Measurements from ENCODE around the gene LRRC39. TPM values are rescaled to one million over a fixed set of nuclear protein-coding genes. Genes with fewer than 3 reads are reported as not detected.
"Not testable (repeated sequence)": the region's sequence is repeated elsewhere in the genome, so short reads cannot be mapped to it uniquely, and the experiment has no call there.

Gene LRRC39
- total and polyA plus RNA-seq, 11 donors = 16.1 to 203 (median 123) TPM

GRCh38 chr1:100200060-100200459 lies 22.0 kb upstream of the LRRC39 start:
- ATAC-seq; H3K27me3 ChIP-seq; DNase-seq; intact Hi-C loops (cut with DNase I); H3K9me3 ChIP-seq; H3K4me1 ChIP-seq; H3K4me3 ChIP-seq: not testable (repeated sequence)
- Histone ChIP-seq H3K36me3 (peaks cover 0 to 90% (median 65%) of the 10 kb centered on the region in 9 donors), H3K27ac (peak overlapping the region in 1 of 12 donors; percentile 39)
- 74 to 82% (median 78%) methylated on average over 3 to 6 of the region's 6 CpGs for WGBS, 4 donors

GRCh38 chr1:100198596-100198995 lies 20.5 kb upstream of the LRRC39 start:
- no peak for ATAC-seq
- Histone ChIP-seq H3K9me3 (no peaks in the 10 kb centered on the region), H3K27me3 (no peaks in the 10 kb centered on the region), H3K4me3 (no peak overlapping the region), H3K36me3 (peaks cover 0 to 91% (median 68%) of the 10 kb centered on the region in 9 donors), H3K27ac (no peak overlapping the region), H3K4me1 (no peaks in the 10 kb centered on the region)
- 94 to 99% (median 97%) methylated on average over 1 of the region's 1 CpG for WGBS, 4 donors
- DNase-seq = no peak
- intact Hi-C loops (cut with DNase I) = no loop called here
- no peak for TF ChIP-seq POLR2A (IDR thresholded peaks at IDR 0.05)
- TF ChIP-seq CTCF (IDR thresholded peaks at IDR 0.05) = no peak

GRCh38 chr1:100188617-100189016 lies 10.6 kb upstream of the LRRC39 start:
- Histone ChIP-seq H3K27me3 (no peaks in the 10 kb centered on the region), H3K27ac (peak overlapping the region; percentile 59 to 93 (median 80)), H3K4me1 (peaks cover 0 to 19% (median 2%) of the 10 kb centered on the region in 12 donors), H3K9me3 (peaks cover 0 to 6% (median 0%) of the 10 kb centered on the region in 12 donors), H3K4me3 (peak overlapping the region in 3 of 12 donors; percentile 4 to 18 (median 8)), H3K36me3 (peaks cover 0 to 12% (median 2%) of the 10 kb centered on the region in 9 donors)
- peak; percentile 87 to 89 (median 88) for ATAC-seq
- DNase-seq = peak in 4 of 5 donors; percentile 33 to 39 (median 36)
- WGBS, 4 donors = 23 to 40% (median 30%) methylated on average over 3 of the region's 3 CpGs
- intact Hi-C loops (cut with DNase I) = no loop called here
- TF ChIP-seq CTCF (IDR thresholded peaks at IDR 0.05) (no peak), POLR2A (IDR thresholded peaks at IDR 0.05) (no peak)

- peak overlapping the region in 1 of 12 donors; percentile 1 for H3K4me3 ChIP-seq
- peaks cover 0 to 19% (median 2%) of the 10 kb centered on the region in 12 donors for H3K4me1 ChIP-seq
- WGBS, 4 donors = 46 to 65% (median 54%) methylated on average over 3 of the region's 3 CpGs
- peaks cover 0 to 5% (median 0%) of the 10 kb centered on the region in 9 donors for H3K36me3 ChIP-seq
- peaks cover 0 to 6% (median 0%) of the 10 kb centered on the region in 12 donors for H3K9me3 ChIP-seq
- intact Hi-C loops (cut with DNase I) = no loop called here
- peak; percentile 77 to 87 (median 82) for ATAC-seq
- peak in 4 of 5 donors; percentile 45 to 79 (median 66) for DNase-seq
- peak overlapping the region; percentile 59 to 93 (median 80) for H3K27ac ChIP-seq
- no peak for TF ChIP-seq POLR2A (IDR thresholded peaks at IDR 0.05)
- TF ChIP-seq CTCF (IDR thresholded peaks at IDR 0.05) = no peak
- no peaks in the 10 kb centered on the region for H3K27me3 ChIP-seq
Measured at GRCh38 chr1:100187912-100188311, 9.9 kb upstream of the LRRC39 start.

- H3K4me1 ChIP-seq = peaks cover 0 to 13% (median 2%) of the 10 kb centered on the region in 12 donors
- DNase-seq = no peak
- H3K36me3 ChIP-seq = no peaks in the 10 kb centered on the region
- no peak overlapping the region for H3K4me3 ChIP-seq
- H3K9me3 ChIP-seq = peaks cover 0 to 6% (median 0%) of the 10 kb centered on the region in 12 donors
- no peaks in the 10 kb centered on the region for H3K27me3 ChIP-seq
- intact Hi-C loops (cut with DNase I) = no loop called here
- no peak overlapping the region for H3K27ac ChIP-seq
- TF ChIP-seq POLR2A (IDR thresholded peaks at IDR 0.05) (no peak), CTCF (IDR thresholded peaks at IDR 0.05) (no peak)
- no peak for ATAC-seq
- 48 to 67% (median 57%) methylated on average over 1 of the region's 1 CpG for WGBS, 4 donors
Measured at GRCh38 chr1:100184536-100184935, 6.5 kb upstream of the LRRC39 start.
